Articular chondrocyte of knee joint (primary cell): ENCODE measurements around the gene TTC33. TPM values are rescaled to one million over a fixed set of nuclear protein-coding genes. Genes with fewer than 3 reads are reported as not detected.

Source experiments
- small RNA-seq: library from RNA; depleted of rRNA; stranded (forward); fragments of <200 nt; gene quantifications from one replicate; pipeline ENCODE3, GENCODE V24; 2012
- total RNA-seq: library from RNA; depleted of rRNA; stranded (reverse); fragments of >200 nt; gene quantifications from 2 replicates; pipeline ENCODE4 v1.2.3, GENCODE V29; 2012

Gene TTC33, protein sequence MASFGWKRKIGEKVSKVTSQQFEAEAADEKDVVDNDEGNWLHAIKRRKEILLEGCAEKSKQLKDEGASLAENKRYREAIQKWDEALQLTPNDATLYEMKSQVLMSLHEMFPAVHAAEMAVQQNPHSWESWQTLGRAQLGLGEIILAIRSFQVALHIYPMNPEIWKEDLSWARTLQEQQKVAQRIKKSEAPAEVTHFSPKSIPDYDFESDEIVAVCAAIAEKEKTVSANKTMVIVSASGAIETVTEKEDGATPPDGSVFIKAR
- 17.5 and 21.1 TPM in 2 replicates for total RNA-seq

DNA sequence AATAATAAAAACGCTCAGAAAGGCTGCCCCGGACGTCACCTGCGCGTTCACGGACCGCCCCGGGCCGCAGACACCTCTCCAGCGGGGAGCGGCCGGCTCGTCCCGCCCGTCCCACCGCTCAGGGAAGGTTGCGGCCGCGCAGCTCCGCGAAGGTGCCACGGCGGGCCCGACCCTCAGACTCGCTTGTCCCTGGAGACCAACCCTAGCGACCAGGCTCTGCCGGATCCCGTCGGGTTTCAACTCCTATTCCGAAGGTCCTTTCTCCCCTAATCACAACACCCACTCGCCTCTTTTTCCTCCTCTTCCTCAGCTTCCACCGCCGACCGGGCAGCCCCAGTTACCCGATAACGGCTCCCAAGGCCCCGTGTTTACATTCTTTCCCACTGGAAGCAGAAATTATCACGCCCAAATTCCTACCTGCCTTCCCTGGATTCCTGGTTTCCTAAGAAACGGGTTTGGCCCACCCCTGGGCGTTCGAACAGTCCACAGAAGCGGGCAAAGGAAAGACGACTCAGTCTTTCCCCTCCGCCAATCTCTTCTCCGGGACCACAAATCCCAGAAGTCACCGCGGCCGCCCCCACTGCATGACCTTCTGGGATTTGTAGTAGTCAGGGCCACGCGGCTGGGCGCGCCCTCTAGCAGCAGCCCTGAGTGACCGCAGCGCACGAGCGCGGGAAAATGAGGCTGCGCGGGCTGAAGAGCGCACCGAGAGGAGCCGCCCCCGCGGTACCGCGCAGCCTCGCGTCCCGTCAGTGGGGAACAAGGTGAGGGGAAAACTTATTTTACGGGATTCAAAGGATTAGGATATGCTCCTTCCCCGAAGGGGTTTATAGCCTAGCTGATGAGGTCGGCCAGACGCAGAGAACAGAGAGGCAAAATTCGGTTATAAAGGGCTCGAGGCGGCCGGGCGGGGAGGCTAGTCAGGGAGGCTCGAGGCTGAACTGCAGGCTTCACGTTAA, at the start of gene TTC33:
TTC33 (minus strand) TSS at position 555 of the 959 bp plus-strand sequence. CDS start 8,943 bp downstream, outside the sequence.

DNA sequence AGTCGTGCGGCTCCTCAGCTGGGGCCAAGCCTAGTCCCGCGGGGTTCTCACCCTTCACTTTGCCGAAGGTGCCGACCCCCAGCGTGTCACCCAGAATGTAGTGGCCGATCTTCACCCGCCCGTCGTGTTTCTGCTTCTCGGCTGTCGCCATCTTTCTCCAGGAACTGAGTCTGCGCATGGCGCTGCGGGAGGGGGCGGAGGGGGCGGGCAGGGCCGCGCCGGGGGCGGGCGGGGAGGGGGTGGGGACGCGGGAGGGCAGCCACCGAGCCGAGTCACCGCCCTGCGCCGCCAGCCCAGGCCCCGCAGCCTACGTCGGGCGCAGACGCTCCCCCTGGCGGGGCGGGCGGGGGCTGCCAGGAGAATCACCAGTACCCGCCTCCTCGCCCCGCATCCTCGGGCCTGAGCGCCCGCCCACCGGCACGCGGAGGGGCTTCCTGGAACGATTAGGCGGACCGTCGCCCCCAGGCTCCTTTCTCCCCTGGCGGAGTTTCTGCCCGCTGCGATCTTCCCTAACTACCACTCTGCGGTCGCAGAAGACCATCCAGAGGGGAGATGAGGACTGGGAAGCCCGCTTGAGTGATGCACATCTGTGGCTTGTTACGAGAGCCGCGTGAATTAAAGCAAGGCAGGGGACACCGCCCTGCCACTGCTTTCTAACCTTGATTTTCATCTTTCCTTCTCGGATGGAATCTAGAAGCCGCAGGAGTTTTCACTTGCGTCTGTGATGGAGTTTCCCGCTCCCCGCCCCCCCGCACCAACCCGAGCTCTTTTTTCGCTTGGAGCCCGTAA, 42.4 kb upstream of the TTC33 start, which contains the start of gene PRKAA1:
PRKAA1 (minus strand) TSS at position 363 of the 789 bp plus-strand sequence; CDS start at position 178, 185 bp downstream.

DNA sequence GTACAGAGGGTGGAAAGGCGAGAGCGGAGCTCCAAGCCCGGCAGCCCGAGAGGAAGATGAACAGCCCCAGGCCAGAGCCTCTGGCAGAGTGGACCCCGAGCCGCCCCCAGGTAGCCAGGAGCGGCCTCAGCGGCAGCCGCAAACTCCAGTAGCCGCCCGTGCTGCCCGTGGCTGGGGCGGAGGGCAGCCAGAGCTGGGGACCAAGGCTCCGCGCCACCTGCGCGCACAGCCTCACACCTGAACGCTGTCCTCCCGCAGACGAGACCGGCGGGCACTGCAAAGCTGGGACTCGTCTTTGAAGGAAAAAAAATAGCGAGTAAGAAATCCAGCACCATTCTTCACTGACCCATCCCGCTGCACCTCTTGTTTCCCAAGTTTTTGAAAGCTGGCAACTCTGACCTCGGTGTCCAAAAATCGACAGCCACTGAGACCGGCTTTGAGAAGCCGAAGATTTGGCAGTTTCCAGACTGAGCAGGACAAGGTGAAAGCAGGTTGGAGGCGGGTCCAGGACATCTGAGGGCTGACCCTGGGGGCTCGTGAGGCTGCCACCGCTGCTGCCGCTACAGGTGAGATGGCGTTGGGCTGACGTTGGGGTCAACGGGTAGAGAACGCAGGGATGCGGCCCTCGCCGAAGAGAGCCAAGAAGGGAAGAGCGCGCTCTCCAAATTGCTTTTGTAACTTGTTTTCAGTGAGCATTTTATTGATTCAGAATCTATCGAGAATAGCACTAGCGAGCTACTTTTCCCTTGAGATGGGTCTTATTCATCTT, 75.7 kb downstream of the TTC33 start, which contains the start of gene PTGER4:
PTGER4 (plus strand) TSS at position 3 of the 769 bp plus-strand sequence. CDS start 1,079 bp downstream, outside the sequence.

Small RNA genes lying within 50 kb of the gene (small RNA-seq; reads per million reads assigned to genes)
- gene RF00092 (not detected), gene RF00191 (not detected)

Other genes starting within 250 kb of the TTC33 start
- gene PTGER4, start 76.0 kb downstream of the TTC33 start, total RNA-seq = 11.1 and 23.2 TPM in 2 replicates
- gene PRKAA1, start 42.4 kb upstream of the TTC33 start, total RNA-seq = 110 and 113 TPM in 2 replicates
- gene RPL37, start 79.3 kb upstream of the TTC33 start, total RNA-seq = 78.3 and 119 TPM in 2 replicates
- 9.8 and 16.2 TPM in 2 replicates for gene CARD6, start 85.4 kb upstream of the TTC33 start, total RNA-seq
- not detected in 2 replicates for gene C7, start 153.5 kb upstream of the TTC33 start, total RNA-seq